HG02623 (cell line): ENCODE results near the gene KIF3C.

Source experiments
- ATAC-seq: cut with Tn5 transposase; IDR thresholded peaks from one replicate; pipeline ENCODE4 v1.9.1; 2021; ENCODE audit warnings: moderate library complexity; ENCODE audit not compliant: unreplicated experiment

Gene KIF3C

DNA sequence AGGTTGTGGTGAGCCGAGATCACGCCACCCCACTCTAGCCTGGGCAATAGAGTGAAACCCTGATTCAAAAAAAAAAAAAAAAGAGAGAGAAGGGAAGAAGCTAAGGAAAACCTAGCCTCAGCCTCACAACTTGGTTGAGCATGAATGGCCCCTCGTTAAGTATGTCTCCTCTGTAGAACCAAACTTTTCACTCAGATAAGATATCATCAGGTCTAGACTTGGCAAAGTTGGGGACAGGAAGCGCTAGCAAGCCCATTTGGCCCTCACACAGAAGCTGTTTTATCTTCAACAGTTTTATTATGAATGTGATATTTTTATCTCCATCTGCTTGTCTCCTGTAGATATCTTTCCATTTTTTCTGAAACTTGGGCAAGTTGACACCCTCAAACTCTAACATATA lies 100.5 kb downstream of the KIF3C start:
- no peak for ATAC-seq

DNA sequence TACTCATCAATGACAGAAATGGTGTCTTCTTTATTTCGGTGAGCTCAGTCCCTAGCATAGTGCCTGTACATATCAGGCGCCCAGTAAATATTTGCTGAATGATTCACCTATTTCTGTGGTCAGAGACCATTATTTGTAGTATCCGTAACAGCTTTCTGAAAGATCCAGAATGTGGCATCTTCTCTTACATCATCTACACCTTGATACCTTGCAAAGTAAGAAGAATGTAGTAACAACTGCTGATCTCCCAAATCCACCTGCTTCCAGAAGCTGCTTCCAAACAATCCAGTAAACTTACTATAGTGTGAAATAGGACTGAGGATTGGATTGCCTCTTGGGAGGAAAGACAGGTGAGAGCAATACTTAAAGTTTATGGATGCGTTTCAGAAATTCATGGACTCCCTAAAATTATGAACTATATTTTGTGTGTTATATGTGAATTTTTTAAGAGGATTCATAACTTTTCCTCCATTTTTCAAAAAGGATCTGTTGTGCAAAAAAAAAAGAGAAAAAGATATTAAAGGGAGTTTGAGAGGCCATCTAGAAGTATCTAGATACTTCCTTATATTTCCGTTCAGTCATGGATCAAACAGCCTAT lies 103.1 kb downstream of the KIF3C start:
- ATAC-seq, result no peak

GRCh38 chr2:25878361-25879132 lies 103.8 kb downstream of the KIF3C start, which contains the start of gene ASXL2:
TSS of gene ASXL2 (minus strand) at chr2:25878487. CDS start at chr2:25878222, 265 bp downstream.
- peak; percentile 87 for ATAC-seq

DNA sequence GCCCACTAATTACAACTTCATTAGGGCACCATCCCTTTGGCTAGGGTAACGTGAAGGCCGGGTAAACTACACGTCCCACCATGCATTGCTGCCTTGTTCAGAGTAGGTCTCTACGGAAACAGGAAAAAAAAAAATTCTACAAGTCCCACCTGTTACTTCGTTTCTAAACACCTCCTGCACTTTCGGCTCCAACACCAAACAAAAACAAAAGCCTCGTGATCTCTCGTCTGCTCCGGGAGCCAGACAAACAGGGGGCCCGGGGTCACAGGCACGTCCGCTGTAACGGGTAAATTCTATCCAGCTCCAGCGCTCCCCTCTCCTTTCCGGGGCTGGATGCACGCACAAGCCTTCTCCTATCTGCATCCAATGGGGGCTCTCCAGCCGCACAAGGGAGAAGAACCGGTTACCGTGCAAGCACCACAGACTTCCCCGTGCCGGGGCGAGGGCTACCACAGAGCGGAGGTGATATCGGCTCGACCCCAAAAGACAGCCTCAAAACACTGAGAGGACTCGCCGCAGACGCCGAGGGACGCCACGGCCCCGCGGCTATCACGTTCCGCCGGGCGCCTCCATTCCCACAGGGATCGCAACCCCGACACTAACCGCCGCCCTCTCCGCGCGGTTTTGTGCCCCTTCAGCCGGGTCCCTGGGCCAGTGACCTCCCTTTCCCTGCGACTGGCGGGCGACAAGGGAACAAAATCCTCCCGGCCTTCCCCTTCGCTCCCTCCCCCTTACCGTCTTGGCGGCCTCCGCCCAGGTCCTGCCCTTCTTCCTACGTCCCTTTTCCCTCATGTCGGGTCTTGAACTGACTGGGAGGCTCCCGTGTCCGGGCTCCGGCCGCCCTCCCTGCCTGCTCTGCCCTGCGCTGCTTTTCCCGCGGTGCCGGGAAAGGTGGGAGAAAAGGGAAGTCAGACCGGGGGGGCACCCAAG lies 104.6 kb downstream of the KIF3C start:
- ATAC-seq, result peak; percentile 42
